ENCODE results near the gene C1S. TPM values are rescaled to one million over a fixed set of nuclear protein-coding genes. Genes with fewer than 3 reads are reported as not detected.
A peak's percentile ranks its signal among the peaks of the same experiment; 100 is the strongest.

C1S gene

DNA sequence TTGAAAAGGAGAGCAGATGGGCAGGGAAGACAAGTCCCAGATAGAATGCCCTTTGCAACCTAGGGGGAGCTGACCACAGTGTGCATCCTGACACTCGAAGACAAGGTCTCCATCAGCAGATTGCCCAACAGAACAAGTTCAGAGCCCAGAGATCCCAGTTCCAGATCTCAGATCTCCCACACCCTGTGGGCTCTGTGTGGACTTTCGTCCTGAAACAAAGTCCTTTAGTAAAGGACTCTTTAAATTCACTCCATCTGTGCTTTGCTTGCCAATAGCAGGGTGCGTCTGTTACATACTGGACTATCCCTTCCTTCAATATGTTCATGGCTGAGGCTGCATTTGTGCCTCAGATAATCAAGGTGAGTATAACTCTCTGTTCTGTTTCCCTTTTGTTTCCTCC lies 57.2 kb downstream of the C1S start:
- H3K14ac ChIP-seq (ENCODE audit: low read length in 2 of 2) = no peak overlapping the region
- WGBS = 81% methylated on average over 3 of the region's 3 CpGs
- H3K27ac ChIP-seq (ENCODE audit: low read length, poor library complexity, severe bottlenecking) = no peak overlapping the region
- H3K4ac ChIP-seq (ENCODE audit: low read depth in 1 of 2, low read length in 2 of 2) = no peak overlapping the region
- no peaks in the 10 kb centered on the region for H3K27me3 ChIP-seq (ENCODE audit: control insufficient read depth in 1 of 2, insufficient read depth in 1 of 2, low read length in 2 of 2)
- no peak overlapping the region for H2AK5ac ChIP-seq (ENCODE audit: low read length, severe bottlenecking)
- H4K8ac ChIP-seq (ENCODE audit: low read length) = no peak overlapping the region
- H3K36me3 ChIP-seq (ENCODE audit: control insufficient read depth in 1 of 2, insufficient read depth in 2 of 2, low read depth in 1 of 2, low read length in 2 of 2) = peaks cover 48 to 60% of the 10 kb centered on the region in 2 experiments
- H3K9me3 ChIP-seq (ENCODE audit: control insufficient read depth, low read length) = no peaks in the 10 kb centered on the region
- no peak overlapping the region for H3K4me3 ChIP-seq (ENCODE audit: insufficient read depth in 1 of 2, low read depth in 1 of 2, low read length in 2 of 2)
- no peak overlapping the region for H2AFZ ChIP-seq (ENCODE audit: low read depth, low read length)
- no peak overlapping the region for H2BK12ac ChIP-seq (ENCODE audit: low read length in 2 of 2)
- H3K23ac ChIP-seq (ENCODE audit: low read length in 2 of 2) = no peak overlapping the region
- no peak overlapping the region for H3K18ac ChIP-seq (ENCODE audit: low read depth in 1 of 2, low read length in 2 of 2)
- DNase-seq = no peak
- no peak overlapping the region for H2BK120ac ChIP-seq (ENCODE audit: low read depth, low read length)
- no peak overlapping the region for H2BK5ac ChIP-seq (ENCODE audit: low read depth, low read length, poor library complexity, severe bottlenecking)
- no peak overlapping the region for H3K9ac ChIP-seq (ENCODE audit: low read length)
- H2BK15ac ChIP-seq (ENCODE audit: low read depth, poor library complexity, severe bottlenecking) = no peak overlapping the region
- H3K4me1 ChIP-seq (ENCODE audit: control insufficient read depth, insufficient read depth, low read depth, low read length) = no peaks in the 10 kb centered on the region
- no peak overlapping the region for H4K91ac ChIP-seq (ENCODE audit: low read length)
- H3K79me1 ChIP-seq (replicated peaks; ENCODE audit: low read length, poor library complexity, severe bottlenecking) = no peaks in the 10 kb centered on the region
- H3K4me2 ChIP-seq (ENCODE audit: low read length, poor library complexity, severe bottlenecking) = no peak overlapping the region

DNA sequence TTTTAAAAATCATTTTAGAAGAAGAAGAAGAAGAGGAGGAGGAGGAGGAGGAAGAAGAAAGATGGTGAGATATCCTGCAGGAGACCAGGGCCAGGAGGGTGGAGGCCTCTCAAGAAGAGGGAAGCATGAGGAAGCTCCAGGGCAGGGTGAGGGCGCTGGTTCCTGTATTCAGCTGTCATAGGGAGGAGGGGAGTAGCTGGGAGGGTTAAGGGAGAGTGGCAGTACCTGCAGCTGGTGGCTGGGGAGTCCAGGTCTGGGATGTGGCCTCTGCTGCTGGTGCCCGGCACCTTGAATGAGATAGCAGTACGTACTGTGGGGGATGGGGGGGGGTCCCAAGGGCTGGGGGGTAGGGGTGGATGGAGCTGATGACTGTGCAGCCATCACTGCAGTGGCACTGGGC lies 58.4 kb downstream of the C1S start:
- H3K27me3 ChIP-seq (ENCODE audit: control insufficient read depth in 1 of 2, insufficient read depth in 1 of 2, low read length in 2 of 2) = no peaks in the 10 kb centered on the region
- H4K8ac ChIP-seq (ENCODE audit: low read length) = no peak overlapping the region
- no peak overlapping the region for H2BK15ac ChIP-seq (ENCODE audit: low read depth, poor library complexity, severe bottlenecking)
- no peak overlapping the region for H2AFZ ChIP-seq (ENCODE audit: low read depth, low read length)
- no peak overlapping the region for H3K27ac ChIP-seq (ENCODE audit: low read length, poor library complexity, severe bottlenecking)
- no peak overlapping the region for H2BK12ac ChIP-seq (ENCODE audit: low read length in 2 of 2)
- no peak overlapping the region for H2BK5ac ChIP-seq (ENCODE audit: low read depth, low read length, poor library complexity, severe bottlenecking)
- no peak overlapping the region for H4K91ac ChIP-seq (ENCODE audit: low read length)
- no peaks in the 10 kb centered on the region for H3K79me1 ChIP-seq (replicated peaks; ENCODE audit: low read length, poor library complexity, severe bottlenecking)
- 83% methylated on average over 3 of the region's 3 CpGs for WGBS
- H3K9me3 ChIP-seq (ENCODE audit: control insufficient read depth, low read length) = no peaks in the 10 kb centered on the region
- DNase-seq = no peak
- no peak overlapping the region for H3K4me2 ChIP-seq (ENCODE audit: low read length, poor library complexity, severe bottlenecking)
- peaks cover 44 to 60% of the 10 kb centered on the region in 2 experiments for H3K36me3 ChIP-seq (ENCODE audit: control insufficient read depth in 1 of 2, insufficient read depth in 2 of 2, low read depth in 1 of 2, low read length in 2 of 2)
- H2BK120ac ChIP-seq (ENCODE audit: low read depth, low read length) = no peak overlapping the region
- H3K4ac ChIP-seq (ENCODE audit: low read depth in 1 of 2, low read length in 2 of 2) = no peak overlapping the region
- H3K18ac ChIP-seq (ENCODE audit: low read depth in 1 of 2, low read length in 2 of 2) = no peak overlapping the region
- no peak overlapping the region for H3K23ac ChIP-seq (ENCODE audit: low read length in 2 of 2)
- no peak overlapping the region for H3K14ac ChIP-seq (ENCODE audit: low read length in 2 of 2)
- H3K4me3 ChIP-seq (ENCODE audit: insufficient read depth in 1 of 2, low read depth in 1 of 2, low read length in 2 of 2) = no peak overlapping the region
- peaks cover 2% of the 10 kb centered on the region for H3K4me1 ChIP-seq (ENCODE audit: control insufficient read depth, insufficient read depth, low read depth, low read length)
- no peak overlapping the region for H3K9ac ChIP-seq (ENCODE audit: low read length)
- H2AK5ac ChIP-seq (ENCODE audit: low read length, severe bottlenecking) = no peak overlapping the region

DNA sequence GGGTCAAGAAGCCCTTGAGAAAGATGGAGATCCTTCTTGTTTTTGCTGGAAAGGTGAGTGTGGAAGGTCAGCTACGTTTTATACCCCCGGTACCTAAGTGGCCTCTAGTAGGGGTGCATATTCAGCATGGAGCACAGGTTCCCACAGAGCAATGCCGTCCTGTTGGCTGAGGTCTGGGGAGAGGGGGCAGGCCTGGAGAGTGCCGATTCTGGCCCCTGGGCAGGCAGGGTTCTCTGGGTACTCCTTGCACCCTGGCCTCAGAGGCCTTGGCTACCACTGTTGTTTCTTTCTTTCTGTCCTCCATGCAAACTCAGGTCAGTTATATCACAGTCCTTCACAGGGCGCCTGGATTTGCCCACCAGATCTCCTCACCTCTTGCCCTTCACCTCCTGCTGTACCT lies 59.6 kb downstream of the C1S start:
- 79% methylated on average over 5 of the region's 5 CpGs for WGBS
- H3K18ac ChIP-seq (ENCODE audit: low read depth in 1 of 2, low read length in 2 of 2) = no peak overlapping the region
- H3K36me3 ChIP-seq (ENCODE audit: control insufficient read depth in 1 of 2, insufficient read depth in 2 of 2, low read depth in 1 of 2, low read length in 2 of 2) = peaks cover 37 to 48% of the 10 kb centered on the region in 2 experiments
- H3K23ac ChIP-seq (ENCODE audit: low read length in 2 of 2) = no peak overlapping the region
- H3K4me1 ChIP-seq (ENCODE audit: control insufficient read depth, insufficient read depth, low read depth, low read length) = peaks cover 2% of the 10 kb centered on the region
- no peaks in the 10 kb centered on the region for H3K9me3 ChIP-seq (ENCODE audit: control insufficient read depth, low read length)
- H2BK120ac ChIP-seq (ENCODE audit: low read depth, low read length) = no peak overlapping the region
- H3K27ac ChIP-seq (ENCODE audit: low read length, poor library complexity, severe bottlenecking) = no peak overlapping the region
- H3K9ac ChIP-seq (ENCODE audit: low read length) = no peak overlapping the region
- no peak overlapping the region for H2AFZ ChIP-seq (ENCODE audit: low read depth, low read length)
- no peak overlapping the region for H4K91ac ChIP-seq (ENCODE audit: low read length)
- no peak overlapping the region for H3K4me2 ChIP-seq (ENCODE audit: low read length, poor library complexity, severe bottlenecking)
- H2BK15ac ChIP-seq (ENCODE audit: low read depth, poor library complexity, severe bottlenecking) = peak overlapping the region; percentile 29
- H2BK12ac ChIP-seq (ENCODE audit: low read length in 2 of 2) = no peak overlapping the region
- no peak overlapping the region for H3K4me3 ChIP-seq (ENCODE audit: insufficient read depth in 1 of 2, low read depth in 1 of 2, low read length in 2 of 2)
- no peak for DNase-seq
- H3K4ac ChIP-seq (ENCODE audit: low read depth in 1 of 2, low read length in 2 of 2) = no peak overlapping the region
- H3K27me3 ChIP-seq (ENCODE audit: control insufficient read depth in 1 of 2, insufficient read depth in 1 of 2, low read length in 2 of 2) = no peaks in the 10 kb centered on the region
- H3K14ac ChIP-seq (ENCODE audit: low read length in 2 of 2) = no peak overlapping the region
- no peak overlapping the region for H2BK5ac ChIP-seq (ENCODE audit: low read depth, low read length, poor library complexity, severe bottlenecking)
- H3K79me1 ChIP-seq (replicated peaks; ENCODE audit: low read length, poor library complexity, severe bottlenecking) = no peaks in the 10 kb centered on the region
- H4K8ac ChIP-seq (ENCODE audit: low read length) = no peak overlapping the region
- no peak overlapping the region for H2AK5ac ChIP-seq (ENCODE audit: low read length, severe bottlenecking)

Small RNAs within 50 kb of the gene (small RNA-seq; reads per million reads assigned to genes)
- not detected for gene AC006512.1 (ENCODE audit: low read depth)
- not detected for gene RNU6-485P (ENCODE audit: low read depth)
